ENCODE results near the gene GPS2. TPM values are rescaled to one million over a fixed set of nuclear protein-coding genes. Genes with fewer than 3 reads are reported as not detected.

Gene GPS2
- total and polyA plus RNA-seq, 2 donors (not counting 3 experiments of a cell fraction or from before 2014, with no cell fraction given) = 51.6 to 132 TPM

DNA sequence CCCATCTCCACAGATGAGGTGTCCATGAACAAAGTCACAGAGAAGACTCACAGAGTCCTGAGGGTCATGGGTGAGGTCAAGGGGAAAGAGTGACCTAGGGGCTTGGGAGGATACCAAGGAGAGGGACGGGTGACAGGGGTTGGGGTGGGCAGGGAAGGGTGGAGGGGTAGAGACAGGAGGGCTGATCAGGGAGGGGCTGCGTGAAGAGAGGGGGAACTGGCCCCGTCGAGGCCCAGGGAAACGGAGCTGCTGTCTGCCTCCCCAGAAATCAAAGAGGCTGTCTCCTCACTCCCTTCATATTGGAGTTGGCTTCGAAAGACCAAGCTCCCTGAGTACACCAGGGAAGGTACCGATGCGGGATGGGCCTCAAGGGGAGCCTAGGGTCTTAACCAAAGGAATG lies 40.4 kb upstream of the GPS2 start:
- no peaks in the 10 kb centered on the region for H3K9me3 ChIP-seq (replicated peaks; ENCODE audit: control insufficient read depth, insufficient read depth, low read length)

DNA sequence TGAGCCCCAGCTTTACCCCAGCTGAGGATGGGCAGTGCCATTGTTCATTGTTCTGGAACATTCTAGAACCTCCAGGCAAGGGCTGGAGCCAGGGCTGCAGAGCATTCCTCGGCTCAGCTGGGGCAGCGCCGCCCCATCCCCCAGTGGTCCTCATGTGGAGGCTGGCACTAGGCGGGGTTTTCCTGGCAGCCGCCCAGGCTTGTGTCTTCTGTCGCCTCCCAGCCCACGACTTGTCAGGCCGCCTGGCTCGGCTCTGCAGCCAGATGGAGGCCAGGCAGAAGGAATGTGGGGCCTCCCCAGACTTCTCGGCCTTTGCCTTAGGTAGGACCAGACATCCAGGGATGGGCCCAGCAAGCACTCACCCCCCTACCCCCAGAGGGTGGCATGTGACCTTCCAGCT lies 39.9 kb upstream of the GPS2 start, which contains the start of gene TMEM95:
Gene TMEM95, plus strand, starts transcription at position 104 of the 400 bp plus-strand sequence. Its CDS starts 49 bp downstream, at position 153.
- H3K9me1 ChIP-seq (replicated peaks; ENCODE audit: control insufficient read depth, extremely low read depth, insufficient read depth, low read length) = no peaks in the 10 kb centered on the region
- H4K20me1 ChIP-seq (replicated peaks; ENCODE audit: control insufficient read depth, extremely low read depth, insufficient read depth, low read length) = no peaks in the 10 kb centered on the region
- CTCF ChIA-PET = interaction anchor here (0.8 to 4.0 kb wide), 14 partner anchors 10 to 332 kb away, joined by 3 to 70 read pairs (median 10); partner anchors contain the start of genes TMEM102, TMEM256, TNK1 and TP53
- no peak within 1 kb of the TSS for H2AFZ ChIP-seq (ENCODE audit: low read depth, low read length)
- TF ChIP-seq, protein P1, sequence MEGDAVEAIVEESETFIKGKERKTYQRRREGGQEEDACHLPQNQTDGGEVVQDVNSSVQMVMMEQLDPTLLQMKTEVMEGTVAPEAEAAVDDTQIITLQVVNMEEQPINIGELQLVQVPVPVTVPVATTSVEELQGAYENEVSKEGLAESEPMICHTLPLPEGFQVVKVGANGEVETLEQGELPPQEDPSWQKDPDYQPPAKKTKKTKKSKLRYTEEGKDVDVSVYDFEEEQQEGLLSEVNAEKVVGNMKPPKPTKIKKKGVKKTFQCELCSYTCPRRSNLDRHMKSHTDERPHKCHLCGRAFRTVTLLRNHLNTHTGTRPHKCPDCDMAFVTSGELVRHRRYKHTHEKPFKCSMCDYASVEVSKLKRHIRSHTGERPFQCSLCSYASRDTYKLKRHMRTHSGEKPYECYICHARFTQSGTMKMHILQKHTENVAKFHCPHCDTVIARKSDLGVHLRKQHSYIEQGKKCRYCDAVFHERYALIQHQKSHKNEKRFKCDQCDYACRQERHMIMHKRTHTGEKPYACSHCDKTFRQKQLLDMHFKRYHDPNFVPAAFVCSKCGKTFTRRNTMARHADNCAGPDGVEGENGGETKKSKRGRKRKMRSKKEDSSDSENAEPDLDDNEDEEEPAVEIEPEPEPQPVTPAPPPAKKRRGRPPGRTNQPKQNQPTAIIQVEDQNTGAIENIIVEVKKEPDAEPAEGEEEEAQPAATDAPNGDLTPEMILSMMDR (IDR thresholded peaks at IDR 0.05; ENCODE audit: extremely low read depth in 1 of 2, insufficient read depth in 1 of 2, low read depth in 1 of 2, low read length in 2 of 2) = no peak
- TF ChIP-seq MYC (IDR thresholded peaks at IDR 0.05; ENCODE audit: low read depth, low read length) = no peak
- no peak for TF ChIP-seq JUN (IDR thresholded peaks at IDR 0.05; ENCODE audit: borderline replicate concordance, insufficient read depth, insufficient read length, low read depth)
- TF ChIP-seq GATA2 (IDR thresholded peaks at IDR 0.05; ENCODE audit: insufficient read depth, insufficient read length, low read depth, low read length) = no peak
- TF ChIP-seq EZH2 (IDR thresholded peaks at IDR 0.05; ENCODE audit: borderline replicate concordance, low read depth, low read length, severe bottlenecking) = no peak
- no peak for TF ChIP-seq POLR2AphosphoS5 (IDR thresholded peaks at IDR 0.05; ENCODE audit: insufficient read depth, low read depth, low read length)
- H3K9me3 ChIP-seq (replicated peaks; ENCODE audit: control insufficient read depth, insufficient read depth, low read length) = no peaks in the 10 kb centered on the region
- POLR2A ChIA-PET = no interaction called here
- no peak within 1 kb of the TSS for H3K4me2 ChIP-seq (ENCODE audit: insufficient read depth, low read length)
- H3K4me3 ChIP-seq (replicated peaks in 1 of 3; ENCODE audit: insufficient read depth in 1 of 3, low read depth in 1 of 3, low read length in 3 of 3) = no peak within 1 kb of the TSS
- no peaks in the 10 kb centered on the region for H3K36me3 ChIP-seq (ENCODE audit: control insufficient read depth in 2 of 2, extremely low read depth in 1 of 2, insufficient read depth in 2 of 2, low read length in 2 of 2)
- DNase-seq (ENCODE audit: low read depth, low spot score) (no peak), FAIRE-seq (no peak)
- BruUV-seq (replicated peaks) = no TSS peak
- H3K4me1 ChIP-seq (ENCODE audit: control insufficient read depth, extremely low read depth, insufficient read depth, low read length) = peaks cover 15% of the 10 kb centered on the region
- H3K79me2 ChIP-seq (ENCODE audit: control insufficient read depth, insufficient read depth, low read length) = no peaks in the 10 kb centered on the region
- intact Hi-C loops (cut with micrococcal nuclease) (loop anchor here (5.0 kb wide), 1 partner anchor 37 kb away; the partner anchor contains the start of gene PLSCR3), dilution Hi-C loops (cut with MboI; ENCODE audit: extremely low pct_ligation_motif_present, low sequenced_read_pairs) (no loop called here)
- H3K27me3 ChIP-seq (ENCODE audit: control insufficient read depth in 2 of 2, insufficient read depth in 2 of 2, low read length in 2 of 2) = no peaks in the 10 kb centered on the region
- no peak within 1 kb of the TSS for H3K9ac ChIP-seq (replicated peaks; ENCODE audit: extremely low read depth, insufficient read depth, low read length)
- H3K27ac ChIP-seq (ENCODE audit: insufficient read depth, low read depth, low read length) = no peak within 1 kb of the TSS

More for the DNA sequence above, 40.4 kb upstream of the GPS2 start:
- H4K20me1 ChIP-seq (replicated peaks; ENCODE audit: control insufficient read depth, extremely low read depth, insufficient read depth, low read length) = no peaks in the 10 kb centered on the region
- TF ChIP-seq JUN (IDR thresholded peaks at IDR 0.05; ENCODE audit: borderline replicate concordance, insufficient read depth, insufficient read length, low read depth) (no peak), FOS (IDR thresholded peaks at IDR 0.05; ENCODE audit: borderline replicate concordance, insufficient read depth, low read length) (no peak), POLR2A (IDR thresholded peaks at IDR 0.05; ENCODE audit: low read depth, low read length) (no peak), GATA2 (IDR thresholded peaks at IDR 0.05; ENCODE audit: insufficient read depth, insufficient read length, low read depth, low read length) (no peak), MYC (IDR thresholded peaks at IDR 0.05; ENCODE audit: low read depth, low read length) (no peak), MAX (IDR thresholded peaks at IDR 0.05; ENCODE audit: insufficient read depth, insufficient read length) (no peak)
- dilution Hi-C loops (cut with MboI; ENCODE audit: extremely low pct_ligation_motif_present, low sequenced_read_pairs) = no loop called here
- BruUV-seq (replicated peaks) = no TSS peak
- no peak overlapping the region for H3K9ac ChIP-seq (replicated peaks; ENCODE audit: extremely low read depth, insufficient read depth, low read length)
- no peaks in the 10 kb centered on the region for H3K27me3 ChIP-seq (ENCODE audit: control insufficient read depth in 2 of 2, insufficient read depth in 2 of 2, low read length in 2 of 2)
- peaks cover 13% of the 10 kb centered on the region for H3K4me1 ChIP-seq (ENCODE audit: control insufficient read depth, extremely low read depth, insufficient read depth, low read length)
- ChIA-PET CTCF (interaction anchor here (0.6 to 4.0 kb wide), 40 partner anchors 10 to 331 kb away, joined by 3 to 70 read pairs (median 5); partner anchors contain the start of genes CD68, NEURL4, PLSCR3 and POLR2A), POLR2A (no interaction called here)
- no peak for DNase-seq (ENCODE audit: low read depth, low spot score)
- H3K9me1 ChIP-seq (replicated peaks; ENCODE audit: control insufficient read depth, extremely low read depth, insufficient read depth, low read length) = no peaks in the 10 kb centered on the region
- FAIRE-seq = peak; percentile 28
- H3K36me3 ChIP-seq (ENCODE audit: control insufficient read depth in 2 of 2, extremely low read depth in 1 of 2, insufficient read depth in 2 of 2, low read length in 2 of 2) = no peaks in the 10 kb centered on the region
- intact Hi-C loops (cut with micrococcal nuclease) = loop anchor here (5.0 kb wide), 1 partner anchor 37 kb away; the partner anchor contains the start of gene PLSCR3
- H3K4me2 ChIP-seq (ENCODE audit: insufficient read depth, low read length) = no peak overlapping the region
- no peak overlapping the region for H3K4me3 ChIP-seq (replicated peaks in 1 of 3; ENCODE audit: insufficient read depth in 1 of 3, low read depth in 1 of 3, low read length in 3 of 3)
- H2AFZ ChIP-seq (ENCODE audit: low read depth, low read length) = no peak overlapping the region
- no peak overlapping the region for H3K27ac ChIP-seq (ENCODE audit: insufficient read depth, low read depth, low read length)
- no peaks in the 10 kb centered on the region for H3K79me2 ChIP-seq (ENCODE audit: control insufficient read depth, insufficient read depth, low read length)

Measured in endothelial cell of umbilical vein (primary cell).